GM18861 (cell line): ENCODE results near the gene KATNB1.
"Not testable (repeated sequence)": the region's sequence is repeated elsewhere in the genome, so short reads cannot be mapped to it uniquely, and the experiment has no call there.

ENCODE experiments used
- ATAC-seq: cut with Tn5 transposase; IDR thresholded peaks from one replicate; pipeline ENCODE4 v1.9.1; 2021; ENCODE audit not compliant: unreplicated experiment

Gene KATNB1

GRCh38 chr16:57787519-57787905 is 51.9 kb downstream of the KATNB1 start:
- no peak for ATAC-seq

GRCh38 chr16:57788252-57788841 is 52.8 kb downstream of the KATNB1 start:
- ATAC-seq = no peak

GRCh38 chr16:57788951-57789350 is 53.4 kb downstream of the KATNB1 start:
- ATAC-seq = no peak

GRCh38 chr16:57791195-57791892 is 55.8 kb downstream of the KATNB1 start:
- no peak for ATAC-seq

DNA sequence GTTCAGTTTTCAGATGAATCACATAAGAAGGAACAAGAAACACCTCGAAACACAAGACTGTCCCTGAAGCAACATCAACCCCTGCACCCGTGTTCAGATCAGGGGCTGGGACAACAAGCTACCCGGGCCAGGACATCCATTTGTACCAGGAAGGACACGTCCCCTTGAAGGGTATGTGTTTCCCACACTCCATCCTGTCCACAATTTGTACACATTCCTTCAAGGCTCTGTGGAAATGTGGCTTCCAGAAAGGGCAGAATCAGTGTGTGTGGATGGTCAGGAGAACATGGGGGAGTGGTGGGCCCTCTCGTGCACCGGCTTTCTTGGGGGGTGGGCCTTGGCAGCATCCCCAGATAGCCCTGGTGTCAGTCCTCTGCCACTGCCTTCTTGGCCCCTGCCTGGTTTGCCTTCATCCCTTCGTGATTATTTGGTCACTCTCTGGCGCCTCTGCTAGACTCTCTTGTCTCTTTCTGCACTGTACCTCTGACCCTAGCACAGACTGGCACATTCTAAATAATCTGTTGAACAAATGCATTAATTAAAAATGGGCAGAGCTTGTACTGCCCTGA is 56.4 kb downstream of the KATNB1 start:
- no peak for ATAC-seq

GRCh38 chr16:57794849-57795430 is 59.4 kb downstream of the KATNB1 start:
- ATAC-seq = no peak

- no peak for ATAC-seq
Observed at GRCh38 chr16:57795431-57795878, 59.9 kb downstream of the KATNB1 start.

GRCh38 chr16:57796014-57796413 is 60.4 kb downstream of the KATNB1 start:
- not testable (repeated sequence) for ATAC-seq

GRCh38 chr16:57797216-57797525 is 61.6 kb downstream of the KATNB1 start:
- ATAC-seq = no peak

DNA sequence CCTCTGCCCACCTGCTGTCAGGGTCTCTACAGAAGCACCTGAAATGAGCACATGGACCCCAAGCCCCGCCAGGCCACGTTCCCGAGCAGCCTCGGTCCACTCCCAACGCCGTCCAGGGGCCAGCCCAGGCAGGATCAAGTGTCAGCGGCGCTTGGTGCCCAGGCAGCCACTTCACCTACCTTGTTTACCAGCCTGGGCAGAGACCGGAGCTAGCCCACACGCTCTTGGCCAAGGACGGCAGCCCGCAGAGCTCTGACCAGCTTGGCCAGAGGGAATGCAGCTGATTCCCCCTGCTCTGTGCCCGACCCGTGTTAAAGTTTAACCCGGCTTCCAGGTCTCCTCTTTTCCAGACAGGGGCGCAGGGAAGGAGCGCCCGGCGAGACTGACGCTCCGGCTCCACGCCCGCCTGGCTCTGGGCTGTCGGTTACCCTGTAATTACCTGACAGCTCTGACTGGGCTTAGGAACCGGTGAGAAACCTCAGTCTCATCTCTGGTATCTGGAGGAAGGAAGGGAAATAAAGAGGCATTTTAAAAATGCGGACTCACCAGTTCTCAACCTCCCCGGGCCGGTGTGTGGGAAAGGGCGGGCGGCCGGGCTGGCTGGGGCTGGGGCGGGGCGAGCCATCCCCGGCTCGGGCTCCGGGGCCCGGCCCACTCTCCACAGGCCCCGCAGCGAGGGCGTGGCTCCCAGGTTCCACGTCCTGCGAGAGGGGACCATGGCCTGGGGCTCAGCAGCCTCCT is 62.1 kb downstream of the KATNB1 start:
- no peak for ATAC-seq

GRCh38 chr16:57798267-57798810 is 62.8 kb downstream of the KATNB1 start:
- no peak for ATAC-seq

GRCh38 chr16:57798953-57799599 is 63.5 kb downstream of the KATNB1 start:
- ATAC-seq = no peak

GRCh38 chr16:57799600-57800199 is 64.1 kb downstream of the KATNB1 start:
- ATAC-seq = no peak

- ATAC-seq = no peak
Observed at GRCh38 chr16:57800200-57801097, 64.9 kb downstream of the KATNB1 start.

GRCh38 chr16:57801098-57801808 is 65.7 kb downstream of the KATNB1 start:
- ATAC-seq = no peak

- ATAC-seq = no peak
Observed at GRCh38 chr16:57801809-57802340, 66.3 kb downstream of the KATNB1 start.

- ATAC-seq = no peak
Observed at GRCh38 chr16:57802341-57803133, 67.0 kb downstream of the KATNB1 start, which contains the start of gene KIFC3. KIFC3 (minus strand) TSS chr16:57802491; CDS start chr16:57798243, 4,248 bp downstream.
